NAMALWA (cell line): ENCODE results near the gene C9orf153.
"Not testable (repeated sequence)": the region's sequence is repeated elsewhere in the genome, so short reads cannot be mapped to it uniquely, and the experiment has no call there.

Source experiments
- DNase-seq: peaks from one replicate; pipeline ENCODE4 v3.0.0-alpha.2; 2015; ENCODE audit warnings: low spot score

Gene C9orf153

GRCh38 chr9:86259557-86259956 is at the start of gene C9orf153:
Gene C9orf153 (minus strand): TSS chr9:86259657. CDS start chr9:86229603, 30,054 bp downstream.
- DNase-seq = no peak

DNA sequence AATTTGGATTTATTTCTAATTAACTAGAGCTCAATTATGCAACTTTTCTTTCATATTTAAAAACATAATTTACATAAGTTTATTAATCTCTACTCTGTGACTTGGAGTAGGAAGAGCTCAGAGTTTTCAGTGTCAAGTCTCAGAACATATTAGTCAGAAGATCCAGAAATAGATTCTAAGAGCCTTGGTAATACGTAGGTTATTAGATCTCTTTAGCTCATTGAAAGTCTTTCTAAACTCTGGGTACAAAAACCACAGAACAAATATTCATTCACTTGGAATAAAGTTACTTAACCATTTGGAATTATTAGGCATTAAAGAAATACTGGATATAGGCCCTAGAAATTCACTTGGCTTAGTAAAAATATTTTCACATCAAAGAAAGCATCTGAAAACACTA is 49.2 kb upstream of the C9orf153 start:
- DNase-seq = no peak

DNA sequence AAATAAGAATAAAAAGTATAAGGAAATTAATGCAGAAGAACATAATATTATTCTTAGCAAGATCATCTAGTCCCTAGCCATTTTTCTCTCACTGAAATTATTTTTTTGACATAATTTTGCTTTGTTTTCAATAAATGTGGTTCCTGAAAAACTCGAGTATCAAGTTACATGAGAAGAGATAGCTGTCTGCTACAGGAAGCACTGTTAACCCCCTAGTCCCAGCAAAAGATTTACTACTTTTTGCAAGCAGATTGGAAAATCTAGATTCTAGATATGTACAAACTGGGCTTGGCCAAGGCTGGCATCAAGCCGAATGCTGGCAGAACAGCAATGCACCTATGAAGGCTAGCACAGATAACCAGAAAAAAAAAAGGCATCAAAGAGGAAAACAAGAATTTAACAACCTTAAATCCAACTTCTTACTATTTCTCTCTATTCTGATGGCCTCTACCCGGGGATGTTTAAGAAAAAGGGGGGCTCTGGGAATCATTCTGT is 44.8 kb upstream of the C9orf153 start:
- no peak for DNase-seq

GRCh38 chr9:86303316-86303975 is 44.0 kb upstream of the C9orf153 start:
- no peak for DNase-seq

- DNase-seq = no peak
These were observed 42.2 kb upstream of the C9orf153 start for GRCh38 chr9:86301686-86302085.

DNA sequence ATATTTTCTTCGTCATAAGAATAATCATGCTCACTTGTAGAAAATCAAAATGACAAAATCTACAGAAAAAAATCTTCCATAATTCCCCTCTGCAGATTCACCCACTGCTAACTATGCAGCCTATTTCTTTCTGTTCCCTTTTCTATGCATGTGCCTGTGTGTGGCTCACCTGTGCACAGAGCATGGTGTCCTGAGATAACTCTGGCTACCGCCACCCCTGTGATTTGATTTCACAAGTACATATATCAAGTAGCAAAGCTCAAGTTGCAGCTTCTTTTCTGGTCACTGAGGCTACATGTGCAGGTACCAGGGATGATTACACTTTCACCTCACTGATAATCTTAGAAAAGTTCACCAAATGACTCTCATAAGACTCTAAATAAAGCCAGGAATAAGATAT is 41.2 kb upstream of the C9orf153 start:
- DNase-seq = no peak

- DNase-seq = no peak
These were observed 39.4 kb upstream of the C9orf153 start for GRCh38 chr9:86298873-86299272.

- DNase-seq = not testable (repeated sequence)
These were observed 30.9 kb upstream of the C9orf153 start for GRCh38 chr9:86290341-86290740.

DNA sequence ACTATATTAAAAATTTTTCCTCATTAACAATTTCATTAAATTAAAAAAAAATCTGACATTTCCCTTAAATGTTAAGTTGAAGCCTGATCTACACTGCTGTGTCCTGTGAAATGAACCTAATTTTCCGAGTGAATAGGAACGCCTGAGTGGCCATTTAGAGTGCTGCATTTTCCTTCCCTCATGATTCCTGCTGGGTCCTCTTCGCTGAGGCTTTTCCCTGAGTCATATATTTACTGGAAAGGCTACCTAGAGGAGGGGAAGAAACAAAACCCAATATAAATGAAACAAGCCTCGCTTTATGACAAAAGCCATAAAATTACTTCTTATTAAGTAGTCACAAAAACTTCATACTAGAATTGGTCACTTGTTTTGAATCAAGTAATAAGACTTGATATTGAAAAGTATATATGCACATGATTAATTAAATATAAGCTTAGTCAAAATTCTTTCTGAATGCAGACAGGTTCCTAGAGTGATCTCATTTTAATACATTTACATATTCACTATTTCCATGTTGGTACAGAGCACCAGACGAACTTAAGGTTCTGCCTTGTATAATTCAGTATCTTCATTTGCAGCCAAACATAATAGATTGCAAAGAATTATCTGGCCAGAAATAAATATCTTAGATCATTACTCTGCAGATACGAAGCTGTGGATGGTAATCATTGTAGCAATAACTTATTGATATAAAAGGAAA is 29.2 kb upstream of the C9orf153 start:
- DNase-seq = no peak

DNA sequence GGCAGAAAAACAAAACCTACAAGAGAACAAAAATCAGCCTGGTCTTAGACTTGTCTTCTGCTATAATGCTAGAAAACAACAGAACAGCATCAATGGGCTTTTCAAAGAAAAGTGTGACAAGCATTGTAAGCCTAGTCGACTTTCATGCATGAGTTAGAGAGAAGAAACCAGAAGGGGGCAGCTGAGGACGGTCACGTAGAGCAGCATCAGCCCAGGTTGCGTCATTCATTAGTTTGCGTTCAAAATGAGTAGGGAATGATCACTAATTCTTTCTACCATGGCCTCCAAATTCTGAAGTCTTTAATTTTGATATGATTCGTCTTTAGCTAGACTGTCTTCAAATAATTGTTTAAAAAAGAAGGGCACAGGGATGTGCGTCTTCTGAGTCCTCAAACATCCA is 27.6 kb upstream of the C9orf153 start:
- DNase-seq = peak; percentile 87

GRCh38 chr9:86286278-86286677 is 26.8 kb upstream of the C9orf153 start:
- no peak for DNase-seq

GRCh38 chr9:86285261-86285660 is 25.8 kb upstream of the C9orf153 start:
- no peak for DNase-seq

DNA sequence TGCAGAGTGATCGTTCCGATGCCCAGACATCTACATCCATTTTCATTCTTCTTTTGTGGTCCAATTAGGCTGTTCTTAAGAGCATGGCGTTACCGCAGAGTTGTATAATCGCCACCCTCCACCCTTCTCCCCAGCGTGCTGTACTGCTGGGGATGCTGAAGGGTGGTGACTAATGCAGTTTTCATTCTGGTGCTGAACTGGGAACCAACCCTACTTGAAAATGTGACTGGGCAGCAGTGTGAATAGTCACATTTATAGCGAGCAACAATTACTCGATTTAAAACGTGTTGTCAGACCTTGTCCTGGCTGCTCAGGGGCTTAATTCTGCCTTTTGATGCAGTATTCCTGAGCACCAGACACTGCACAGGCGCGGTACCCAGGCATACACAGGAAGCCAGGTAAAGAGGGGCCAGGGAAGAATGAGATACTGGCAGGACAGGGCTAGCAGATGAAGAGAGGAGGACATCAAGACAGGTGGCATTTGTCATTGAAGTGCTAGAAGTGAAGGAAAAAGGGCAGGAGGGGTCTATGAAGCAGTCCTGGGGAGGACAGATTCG is 23.6 kb upstream of the C9orf153 start:
- DNase-seq = no peak

- DNase-seq = peak; percentile 96
These were observed 22.9 kb upstream of the C9orf153 start, which contains the start of gene ISCA1 for GRCh38 chr9:86282077-86282978. Gene ISCA1 (minus strand): TSS chr9:86282538. CDS start chr9:86282458, 80 bp downstream.

GRCh38 chr9:86281593-86282076 is 22.2 kb upstream of the C9orf153 start:
- no peak for DNase-seq

DNA sequence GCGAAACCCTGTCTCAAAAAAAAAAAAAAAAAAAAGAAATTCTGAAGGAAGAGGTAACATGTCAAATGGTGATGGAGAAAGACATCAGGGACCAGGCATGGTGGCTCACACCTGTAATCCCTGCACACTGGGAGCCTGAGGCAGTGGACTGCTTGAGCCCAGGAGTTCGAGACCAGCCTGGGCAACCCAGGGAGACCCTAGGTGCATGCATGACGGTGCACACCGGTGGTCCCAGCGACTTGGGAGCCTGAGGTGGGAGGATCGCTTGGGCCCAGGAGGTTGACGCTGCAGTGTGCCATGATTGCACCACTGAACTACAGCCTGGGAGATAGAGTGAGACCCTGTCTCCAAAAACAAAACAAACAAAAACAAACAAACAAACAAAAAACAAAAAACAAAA is 21.1 kb upstream of the C9orf153 start:
- no peak for DNase-seq

DNA sequence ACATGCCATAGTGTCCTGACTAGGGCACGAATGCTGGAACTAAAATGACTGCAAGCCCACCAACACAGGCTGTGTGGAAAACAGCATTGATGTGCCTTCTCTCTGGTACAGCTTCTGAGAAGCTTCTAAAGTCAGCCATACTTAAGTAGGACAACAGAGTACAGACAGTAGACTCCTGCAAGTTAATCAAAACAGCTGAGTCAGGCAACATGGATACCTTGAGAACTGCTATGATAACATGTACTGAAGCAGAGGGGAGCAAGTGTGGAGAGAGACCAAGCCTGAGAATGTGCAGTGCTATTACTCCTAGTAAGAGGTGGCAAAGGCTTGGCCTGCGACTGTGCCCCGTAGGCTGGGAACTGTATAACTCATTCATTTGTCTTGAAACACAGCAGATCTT is 20.4 kb upstream of the C9orf153 start:
- DNase-seq = no peak

DNA sequence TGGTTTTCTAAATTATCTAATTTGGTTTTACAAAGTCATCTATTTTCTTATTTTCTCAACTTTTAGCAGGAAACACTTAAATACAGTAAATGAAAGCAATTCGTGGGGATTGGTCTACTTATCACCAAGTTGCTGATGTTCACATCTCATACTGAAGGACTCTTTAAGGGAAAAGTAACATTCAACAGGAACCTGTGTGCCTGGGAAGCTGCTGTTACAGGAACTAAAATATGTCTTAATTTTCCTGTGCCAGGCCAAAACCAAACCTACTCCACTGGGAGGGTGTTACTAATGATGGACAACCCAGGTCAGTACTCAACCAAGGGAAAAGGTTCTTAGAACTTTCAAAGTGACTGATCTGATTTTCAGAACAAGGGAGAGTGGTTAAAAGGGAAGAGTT is 17.6 kb upstream of the C9orf153 start:
- DNase-seq = no peak

DNA sequence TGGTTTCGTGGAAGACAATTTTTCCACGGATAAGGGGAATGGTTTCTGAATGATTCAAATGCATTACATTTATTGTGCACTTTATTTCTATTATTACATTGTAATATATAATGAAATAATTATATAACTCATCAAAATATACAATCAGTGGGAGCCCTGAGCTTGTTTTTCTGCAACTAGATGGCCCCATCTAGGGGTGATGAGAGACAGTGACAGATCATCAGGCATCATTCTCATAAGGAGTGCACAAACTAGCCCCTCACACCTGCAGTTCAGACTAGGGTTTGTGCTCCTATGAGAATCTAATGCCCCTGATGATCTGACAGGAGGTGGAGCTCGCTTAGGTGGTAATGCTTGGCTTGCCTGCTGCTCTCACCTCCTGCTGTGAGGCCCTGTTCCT is 16.5 kb upstream of the C9orf153 start:
- peak; percentile 56 for DNase-seq

- no peak for DNase-seq
These were observed 15.6 kb upstream of the C9orf153 start for GRCh38 chr9:86274821-86275643.

DNA sequence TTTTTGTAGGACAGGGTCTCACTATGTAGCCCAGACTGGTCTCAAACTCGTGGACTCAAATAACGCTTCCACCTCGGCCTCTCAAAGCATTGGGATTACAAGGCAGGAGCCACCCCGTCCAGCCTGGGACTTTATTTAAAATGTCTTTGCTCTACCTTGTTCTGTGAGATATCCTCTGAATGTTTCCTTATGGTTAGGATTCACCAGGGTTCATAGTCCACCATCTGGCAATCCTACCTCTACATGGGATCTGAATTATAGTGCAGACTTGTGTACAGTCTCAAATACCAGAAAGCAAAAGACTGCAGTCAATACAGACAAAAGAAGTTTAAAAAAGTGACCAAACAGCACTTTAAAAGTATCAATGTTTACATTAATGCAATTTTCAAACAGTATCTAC is 12.8 kb upstream of the C9orf153 start:
- DNase-seq = no peak
